ENCODE data around the gene KRT31. TPM values are rescaled to one million over a fixed set of nuclear protein-coding genes. Genes with fewer than 3 reads are reported as not detected.
"Not testable (repeated sequence)": the region's sequence is repeated elsewhere in the genome, so short reads cannot be mapped to it uniquely, and the experiment has no call there.

KRT31 gene
- polyA plus RNA-seq, 1 donor, result not detected

- WGBS (ENCODE audit: insufficient coverage, low lambda C conversion rate), result no CpG with 5 or more reads among the region's 7 CpGs
- no peak for DNase-seq
Measured at GRCh38 chr17:41347869-41348760, 49.3 kb downstream of the KRT31 start.

GRCh38 chr17:41346421-41346820, 51.0 kb downstream of the KRT31 start:
- not testable (repeated sequence) for H3K9me3 ChIP-seq (ENCODE audit: control insufficient read depth, low read depth, low read length); H3K27ac ChIP-seq (ENCODE audit: low read length); H3K36me3 ChIP-seq (ENCODE audit: control insufficient read depth, insufficient read depth, low read length); H3K27me3 ChIP-seq (ENCODE audit: control insufficient read depth, insufficient read depth, low read length); H3K4me3 ChIP-seq (ENCODE audit: low read length); H3K4me1 ChIP-seq (ENCODE audit: control insufficient read depth, insufficient read depth, low read length); DNase-seq
- no CpG with 5 or more reads among the region's 16 CpGs for WGBS (ENCODE audit: insufficient coverage, low lambda C conversion rate)

More at GRCh38 chr17:41347869-41348760, 49.3 kb downstream of the KRT31 start:
- peaks cover 6% of the 10 kb centered on the region for H3K27me3 ChIP-seq (ENCODE audit: control insufficient read depth, insufficient read depth, low read length)
- no peak overlapping the region for H3K4me3 ChIP-seq (ENCODE audit: low read length)
- H3K4me1 ChIP-seq (ENCODE audit: control insufficient read depth, insufficient read depth, low read length), result no peaks in the 10 kb centered on the region
- H3K36me3 ChIP-seq (ENCODE audit: control insufficient read depth, insufficient read depth, low read length), result no peaks in the 10 kb centered on the region
- no peak overlapping the region for H3K27ac ChIP-seq (ENCODE audit: low read length)
- no peaks in the 10 kb centered on the region for H3K9me3 ChIP-seq (ENCODE audit: control insufficient read depth, low read depth, low read length)

GRCh38 chr17:41345992-41346391, 51.4 kb downstream of the KRT31 start:
- DNase-seq, result no peak
- Histone ChIP-seq H3K9me3 (ENCODE audit: control insufficient read depth, low read depth, low read length) (peaks cover 3% of the 10 kb centered on the region), H3K36me3 (ENCODE audit: control insufficient read depth, insufficient read depth, low read length) (no peaks in the 10 kb centered on the region), H3K4me3 (ENCODE audit: low read length) (no peak overlapping the region), H3K4me1 (ENCODE audit: control insufficient read depth, insufficient read depth, low read length) (no peaks in the 10 kb centered on the region), H3K27me3 (ENCODE audit: control insufficient read depth, insufficient read depth, low read length) (peaks cover 3% of the 10 kb centered on the region), H3K27ac (ENCODE audit: low read length) (no peak overlapping the region)
- WGBS (ENCODE audit: insufficient coverage, low lambda C conversion rate), result no CpG with 5 or more reads among the region's 3 CpGs

Other genes starting within 250 kb of the KRT31 start
- not detected for gene KRTAP4-5, start 247.8 kb downstream of the KRT31 start, polyA plus RNA-seq
- gene KRTAP4-4, start 236.9 kb downstream of the KRT31 start, polyA plus RNA-seq, result not detected
- not detected for gene KRTAP4-3, start 229.4 kb downstream of the KRT31 start, polyA plus RNA-seq
- not detected for gene KRTAP4-2, start 219.4 kb downstream of the KRT31 start, polyA plus RNA-seq
- gene KRTAP4-1, start 212.7 kb downstream of the KRT31 start, polyA plus RNA-seq, result not detected
- gene KRTAP9-1, start 207.7 kb downstream of the KRT31 start, polyA plus RNA-seq, result not detected
- gene KRTAP9-2, start 171.0 kb downstream of the KRT31 start, polyA plus RNA-seq, result not detected
- gene KRTAP9-3, start 165.2 kb downstream of the KRT31 start, polyA plus RNA-seq, result not detected
- gene KRTAP9-8, start 159.6 kb downstream of the KRT31 start, polyA plus RNA-seq, result not detected
- not detected for gene KRTAP9-4, start 147.9 kb downstream of the KRT31 start, polyA plus RNA-seq
- gene KRTAP9-9, start 142.2 kb downstream of the KRT31 start, polyA plus RNA-seq, result not detected
- not detected for gene KRTAP9-6, start 132.2 kb downstream of the KRT31 start, polyA plus RNA-seq
- not detected for gene KRTAP9-7, start 121.9 kb downstream of the KRT31 start, polyA plus RNA-seq
- gene KRTAP29-1, start 94.8 kb downstream of the KRT31 start, polyA plus RNA-seq, result not detected
- gene KRTAP16-1, start 88.3 kb downstream of the KRT31 start, polyA plus RNA-seq, result not detected
- gene KRTAP17-1, start 81.9 kb downstream of the KRT31 start, polyA plus RNA-seq, result 0.07 TPM
- not detected for gene KRT33A, start 46.8 kb downstream of the KRT31 start, polyA plus RNA-seq
- not detected for gene KRT33B, start 27.8 kb downstream of the KRT31 start, polyA plus RNA-seq
- not detected for gene KRT34, start 15.3 kb downstream of the KRT31 start, polyA plus RNA-seq
- not detected for gene KRT37, start 27.0 kb upstream of the KRT31 start, polyA plus RNA-seq
- not detected for gene KRT38, start 43.4 kb upstream of the KRT31 start, polyA plus RNA-seq
- gene KRT32, start 69.8 kb upstream of the KRT31 start, polyA plus RNA-seq, result not detected
- not detected for gene KRT35, start 83.5 kb upstream of the KRT31 start, polyA plus RNA-seq
- 0.03 TPM for gene KRT36, start 92.3 kb upstream of the KRT31 start, polyA plus RNA-seq
- 0.94 TPM for gene KRT13, start 108.0 kb upstream of the KRT31 start, polyA plus RNA-seq
- gene KRT15, start 121.3 kb upstream of the KRT31 start, polyA plus RNA-seq, result 0.79 TPM
- gene KRT19, start 130.7 kb upstream of the KRT31 start, polyA plus RNA-seq, result 81.9 TPM
- not detected for gene KRT9, start 174.5 kb upstream of the KRT31 start, polyA plus RNA-seq
- gene KRT14, start 189.3 kb upstream of the KRT31 start, polyA plus RNA-seq, result 0.07 TPM
- not detected for gene KRT16, start 215.2 kb upstream of the KRT31 start, polyA plus RNA-seq
- 1.1 TPM for gene KRT17, start 227.0 kb upstream of the KRT31 start, polyA plus RNA-seq

All from large intestine (tissue), 3 donors.